Activated gamma-delta T cell treated with anti-CD3 and anti-CD28 coated beads, Interleukin-2, amount 50 U/mL, for 16 hours (primary cell): ENCODE data around the gene FGF14.
"Not testable (repeated sequence)": the region's sequence is repeated elsewhere in the genome, so short reads cannot be mapped to it uniquely, and the experiment has no call there.

Experiments
- DNase-seq: peaks from one replicate; pipeline ENCODE4 v3.0.0-alpha.2; 2020; ENCODE audit warnings: low read depth

FGF14 gene

DNA sequence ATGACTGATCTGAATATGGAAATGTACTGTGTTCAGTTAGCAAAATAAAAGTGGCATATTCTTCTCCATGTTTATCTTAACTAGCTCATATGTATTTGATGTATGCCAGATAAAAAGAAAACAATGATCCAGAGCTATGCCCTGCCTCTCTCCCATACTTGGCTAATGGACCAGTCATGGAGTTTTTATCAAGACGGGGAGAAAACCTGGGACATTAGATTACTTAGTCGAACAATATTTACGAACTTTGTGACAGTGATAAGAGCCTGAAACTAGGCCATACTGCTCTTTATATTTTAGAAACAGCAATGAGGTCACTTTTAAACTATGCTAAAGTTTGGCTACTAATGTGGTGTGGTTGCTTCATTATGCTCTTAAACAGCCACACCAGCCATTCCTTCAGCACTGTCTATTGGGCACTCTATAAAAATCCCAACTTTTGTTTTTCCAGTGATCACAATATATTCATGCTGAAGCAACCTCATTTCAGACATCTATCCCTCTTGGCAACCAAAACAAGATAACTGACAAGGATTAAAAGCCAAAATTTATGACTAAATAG is 265.0 kb downstream of the FGF14 start:
- no peak for DNase-seq

DNA sequence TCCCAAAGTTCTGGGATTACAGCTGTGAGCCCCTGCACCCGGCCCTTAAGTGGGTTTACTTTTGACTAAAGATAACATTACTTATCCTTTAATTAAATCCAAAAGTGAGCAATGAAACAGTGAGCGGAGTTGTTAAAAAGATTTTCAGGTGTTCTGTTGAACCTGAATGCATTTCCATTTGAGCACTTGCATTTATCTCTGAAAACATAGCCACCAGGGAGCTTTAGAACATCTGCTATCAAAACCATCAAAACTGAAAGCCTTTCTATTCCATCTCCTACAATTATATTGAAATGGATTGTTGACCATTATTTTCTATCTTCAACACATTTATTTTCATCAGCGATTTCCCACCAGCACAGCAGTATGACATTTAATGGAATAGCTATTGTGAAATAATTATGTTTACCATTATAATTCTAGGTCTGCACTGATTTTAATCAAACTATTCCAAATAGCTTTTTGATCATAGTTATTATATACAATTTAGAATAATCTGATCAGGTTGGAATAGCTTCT is 269.0 kb downstream of the FGF14 start:
- no peak for DNase-seq

DNA sequence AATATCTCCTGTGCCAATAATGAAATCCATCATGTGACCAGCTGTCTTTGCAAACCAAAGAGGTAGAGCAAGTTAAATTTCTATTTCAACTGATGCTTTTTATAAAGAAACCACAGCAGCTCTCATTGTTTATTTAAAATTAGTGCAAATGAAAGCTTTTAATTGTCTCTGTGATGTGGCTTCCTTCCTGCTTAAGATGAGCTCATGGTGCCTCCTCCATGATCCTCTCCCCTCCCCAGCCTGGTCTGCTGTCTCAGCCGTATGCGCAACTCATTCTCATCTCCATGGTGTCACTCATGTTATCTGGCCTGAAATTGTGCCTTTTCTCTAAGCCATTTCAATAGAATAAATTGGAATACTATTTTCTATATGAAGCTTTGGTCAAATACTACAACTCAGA is 270.6 kb downstream of the FGF14 start:
- DNase-seq: no peak

DNA sequence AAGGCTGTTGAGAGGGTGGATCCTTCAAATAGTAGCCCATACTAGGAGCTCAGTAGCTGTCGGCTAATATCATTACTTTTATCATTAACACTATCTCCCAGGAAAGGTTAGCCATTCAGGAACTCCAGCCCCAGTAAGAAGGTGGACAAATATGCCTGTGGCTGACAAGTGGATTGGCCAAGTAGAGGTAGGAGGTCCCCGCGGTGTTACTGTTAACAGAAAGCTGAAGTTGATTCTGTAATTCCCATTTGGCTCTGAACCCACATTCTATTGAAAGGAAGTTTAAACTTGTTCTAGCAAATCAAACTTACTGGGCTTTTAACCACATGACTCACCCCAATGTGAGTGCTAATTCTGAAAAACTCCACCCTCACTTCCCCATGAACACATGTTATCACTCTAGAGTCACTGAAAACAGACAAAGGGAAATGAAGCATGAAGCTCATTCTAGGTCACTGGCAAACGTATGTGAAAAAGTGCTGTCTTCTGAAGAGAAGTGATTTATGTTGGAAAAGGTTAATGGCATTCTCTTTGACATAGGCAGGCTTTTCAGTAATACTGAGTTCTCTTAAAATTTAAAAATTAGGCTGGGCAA is 273.5 kb downstream of the FGF14 start:
- DNase-seq: no peak

DNA sequence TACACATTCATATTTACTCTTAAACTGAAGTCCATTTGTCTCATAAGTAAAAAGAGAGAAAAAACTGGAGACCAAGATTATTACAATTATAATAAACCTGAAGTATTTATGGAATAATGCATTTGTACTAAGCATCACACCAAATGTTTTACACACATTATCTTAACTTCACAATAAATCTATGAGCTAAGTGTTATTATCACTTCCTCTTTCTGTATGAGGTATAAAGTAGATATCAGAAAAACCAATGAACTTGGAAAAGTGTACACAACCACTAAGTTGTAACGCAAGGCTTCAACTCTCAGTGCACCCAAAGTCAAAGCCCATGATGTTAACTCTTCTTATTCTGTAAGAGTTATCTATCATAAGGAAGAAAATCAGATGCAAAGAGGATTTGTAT is 274.7 kb downstream of the FGF14 start:
- no peak for DNase-seq

DNA sequence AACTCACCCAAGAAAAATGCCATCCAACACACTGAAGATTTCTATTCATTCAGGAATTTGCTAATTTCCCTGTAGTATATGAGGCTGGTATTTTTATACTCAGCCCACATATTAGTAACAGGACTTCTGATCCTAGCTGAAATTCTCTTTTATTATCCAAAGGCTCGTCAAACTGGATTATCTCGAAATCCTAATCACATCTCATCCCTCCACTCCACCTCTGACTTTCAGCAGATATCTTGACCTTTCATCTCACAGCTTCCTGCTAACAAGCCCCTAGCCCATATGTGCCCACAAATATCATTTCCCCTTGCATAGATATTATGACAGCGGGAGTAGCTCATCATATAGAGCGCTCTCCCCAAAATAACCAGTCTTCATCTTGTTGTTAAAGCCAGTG is 279.7 kb downstream of the FGF14 start:
- DNase-seq: no peak

DNA sequence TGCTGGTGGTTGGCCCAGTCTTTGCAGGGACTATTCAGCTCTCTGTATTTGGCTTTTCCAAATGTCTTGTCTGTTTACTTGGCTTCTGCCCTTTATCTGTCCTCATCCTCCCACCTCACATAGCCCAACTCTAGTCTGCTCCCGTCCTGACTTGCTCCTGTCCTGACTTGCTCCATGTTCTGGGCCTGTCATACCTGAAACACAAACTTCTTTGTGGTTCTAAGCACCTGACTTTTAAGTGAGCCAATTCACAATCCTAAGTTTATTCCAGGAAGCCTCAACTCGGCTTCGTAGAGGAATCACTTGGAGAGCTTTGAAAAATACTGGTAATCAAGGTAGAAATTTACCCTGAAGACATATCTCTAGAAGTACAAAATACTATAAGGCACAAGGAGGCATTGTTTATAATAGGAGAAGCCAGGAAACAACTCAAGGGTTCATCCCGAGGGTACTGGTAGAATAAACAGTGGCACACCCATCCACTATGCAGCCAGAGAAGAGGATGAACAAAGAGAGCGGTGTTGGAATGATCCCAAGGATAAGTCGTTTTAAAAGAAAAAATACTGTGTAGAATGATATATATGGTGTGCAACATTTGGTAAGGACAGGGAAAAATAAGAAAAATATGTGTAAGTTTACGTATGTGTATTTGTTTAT is 284.5 kb downstream of the FGF14 start:
- no peak for DNase-seq

DNA sequence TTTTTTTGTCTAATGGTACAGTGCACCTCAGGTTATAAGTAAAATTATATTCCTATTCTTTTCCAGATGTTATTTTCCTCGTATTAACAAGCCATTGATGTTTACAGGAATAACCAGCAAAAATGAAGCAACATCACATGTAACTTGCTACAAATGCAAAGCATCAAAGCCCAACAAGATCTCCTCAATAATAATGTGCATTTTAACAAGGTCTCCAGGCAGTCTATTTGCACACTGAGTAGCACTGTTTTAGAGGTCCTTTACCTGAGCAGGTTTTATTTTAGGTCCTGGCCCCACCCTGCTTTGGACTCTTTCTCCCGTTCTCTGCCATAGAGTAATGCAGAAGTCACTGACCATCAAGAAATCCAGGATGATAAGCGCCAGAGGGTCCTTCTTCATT is 298.4 kb downstream of the FGF14 start:
- no peak for DNase-seq

DNA sequence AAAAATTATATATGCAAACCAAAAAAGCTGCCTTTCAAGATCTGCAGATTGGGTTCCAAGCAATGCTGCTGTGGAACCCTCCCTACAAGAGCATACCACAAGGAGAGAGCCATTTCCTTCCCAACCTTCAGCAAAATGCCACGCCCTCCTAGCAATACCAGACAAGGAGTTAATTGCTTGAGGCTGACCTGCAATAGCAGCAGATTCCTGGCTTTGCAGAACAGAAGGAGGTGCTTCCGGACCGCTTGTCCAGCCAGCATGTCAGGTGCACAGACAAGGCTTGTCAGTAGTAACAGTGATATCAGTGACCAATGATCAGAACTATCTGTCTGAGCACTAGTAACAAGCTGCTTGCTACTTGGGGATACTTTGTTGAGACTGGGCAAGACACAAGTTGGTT is 301.6 kb downstream of the FGF14 start:
- DNase-seq: no peak

DNA sequence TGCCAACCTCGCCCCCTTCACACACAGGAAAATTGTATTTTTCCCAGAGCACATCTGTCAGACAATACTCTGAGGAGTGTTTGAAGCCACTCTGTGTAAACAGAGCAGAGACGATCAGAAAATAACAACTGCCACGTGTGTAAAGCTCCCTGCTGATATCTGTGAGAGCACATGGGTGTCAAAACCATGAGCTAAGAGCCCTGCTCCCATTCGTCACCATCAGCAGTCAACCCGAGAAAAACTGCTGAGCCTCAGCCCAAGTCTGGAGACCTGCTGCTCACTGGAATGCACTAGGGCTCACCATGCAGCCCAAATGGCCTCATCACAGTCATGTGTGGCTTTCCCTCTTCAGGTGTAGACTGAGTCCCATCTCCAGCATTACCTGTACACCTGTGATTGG is 304.1 kb downstream of the FGF14 start:
- no peak for DNase-seq

DNA sequence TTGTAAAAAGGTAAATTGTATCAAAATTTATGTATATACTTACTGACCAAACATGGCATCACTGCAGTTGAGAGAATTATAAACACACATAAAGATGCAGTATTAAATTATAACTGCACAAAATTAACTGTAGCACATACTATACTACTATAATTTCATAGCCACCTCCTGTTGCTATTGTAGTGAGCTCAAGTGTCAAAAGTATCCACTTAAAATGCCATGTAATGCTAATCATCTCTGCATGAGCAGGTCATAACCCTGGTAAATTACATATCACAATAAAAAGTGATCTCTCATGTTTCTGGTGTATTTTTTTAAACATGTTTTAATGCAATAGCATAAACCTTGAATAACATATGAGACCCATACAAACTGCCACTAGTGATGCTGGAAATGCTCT is 308.6 kb downstream of the FGF14 start:
- DNase-seq: not testable (repeated sequence)

DNA sequence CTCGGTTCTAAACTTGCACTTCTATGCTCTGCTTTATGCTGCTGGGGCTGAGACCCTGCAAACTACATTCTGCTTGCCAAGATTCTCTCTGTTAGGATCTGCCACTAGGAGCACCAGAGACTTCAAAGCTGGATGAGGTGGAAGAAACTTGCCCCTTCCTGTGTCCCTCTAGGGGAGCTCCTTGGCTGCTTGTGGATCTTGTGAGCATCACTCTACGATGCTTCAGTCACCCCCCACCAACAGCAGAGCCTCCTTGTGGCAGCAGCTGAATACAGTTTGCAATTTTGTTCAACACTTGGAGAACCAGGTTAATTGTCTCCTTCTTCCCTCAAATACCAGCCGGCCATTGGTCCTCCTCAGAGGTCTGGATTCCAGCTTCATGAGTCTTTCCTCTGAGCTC is 310.6 kb downstream of the FGF14 start:
- DNase-seq: no peak

DNA sequence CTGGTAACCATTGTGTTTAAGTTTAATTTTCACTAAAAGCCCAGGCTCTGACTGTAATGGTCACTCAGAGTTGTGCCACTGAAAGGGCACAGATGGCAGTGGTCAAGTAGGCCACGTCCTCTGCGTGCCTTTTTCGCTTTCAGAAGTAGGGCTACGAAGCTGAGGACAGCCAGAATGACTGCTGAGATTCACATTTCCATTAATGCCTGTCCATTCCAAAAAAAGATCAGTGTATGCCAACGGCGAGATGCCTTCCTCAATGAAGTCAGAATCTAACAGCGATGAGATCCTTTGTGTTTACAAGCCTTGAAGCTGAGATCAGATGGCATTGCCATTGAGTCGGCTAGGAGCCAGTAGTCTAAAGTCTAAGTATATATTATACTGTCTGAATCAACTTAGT is 311.3 kb downstream of the FGF14 start:
- DNase-seq: no peak

DNA sequence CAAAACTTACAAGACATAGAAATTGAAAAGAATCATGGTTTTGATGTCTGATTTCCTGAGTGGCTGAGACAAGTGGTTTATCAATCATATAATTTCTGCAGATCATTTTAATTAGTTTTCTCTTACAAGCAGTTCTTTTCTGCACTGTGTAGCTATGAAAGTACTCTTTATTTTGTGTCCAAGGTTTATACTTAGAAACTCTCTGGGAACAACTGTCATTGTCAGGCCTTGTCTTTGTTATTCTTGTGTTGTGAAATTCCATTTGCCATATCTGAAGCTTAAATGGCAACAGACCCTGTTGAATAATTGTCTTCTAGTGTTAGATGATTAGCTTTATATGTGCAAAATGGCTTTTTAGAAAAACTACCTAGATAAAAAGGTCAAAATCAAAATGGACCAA is 312.1 kb downstream of the FGF14 start:
- DNase-seq: no peak

DNA sequence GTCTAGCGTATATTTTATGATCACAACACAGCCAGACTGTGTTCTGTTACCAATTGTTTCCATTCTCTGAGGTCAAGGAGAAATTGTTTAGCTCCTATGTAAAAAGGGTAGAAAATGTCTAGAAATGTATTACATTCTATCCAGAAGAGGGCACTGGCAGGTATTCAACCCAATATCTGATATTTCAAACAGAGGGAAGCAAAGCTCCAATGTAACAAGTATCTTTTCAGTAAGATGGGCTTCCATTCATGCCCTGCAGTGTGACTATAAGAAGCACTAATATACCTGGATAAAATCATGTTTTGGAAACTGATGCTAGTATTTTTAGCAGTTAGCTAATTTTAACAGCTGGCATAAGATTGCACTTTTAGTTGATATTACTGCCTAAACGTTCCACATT is 312.7 kb downstream of the FGF14 start:
- DNase-seq: no peak

DNA sequence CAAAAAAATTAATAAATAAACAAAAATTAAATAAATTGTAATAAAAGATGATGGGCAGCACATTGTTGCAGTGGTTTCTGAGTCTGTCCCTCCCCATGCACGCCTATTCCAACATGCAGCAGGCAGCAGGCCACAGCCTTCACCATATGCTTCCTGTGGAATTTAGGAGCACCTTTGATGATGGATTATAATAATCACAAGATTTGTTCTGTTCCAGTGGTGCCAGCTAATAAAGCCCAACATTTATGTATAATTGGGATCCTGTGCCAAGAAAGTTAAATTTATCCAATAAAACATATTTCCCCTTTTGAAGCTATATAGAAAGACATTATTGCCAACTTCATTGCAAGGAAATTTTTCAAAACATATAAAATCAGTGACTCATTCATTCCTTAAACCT is 328.6 kb downstream of the FGF14 start:
- DNase-seq: no peak

DNA sequence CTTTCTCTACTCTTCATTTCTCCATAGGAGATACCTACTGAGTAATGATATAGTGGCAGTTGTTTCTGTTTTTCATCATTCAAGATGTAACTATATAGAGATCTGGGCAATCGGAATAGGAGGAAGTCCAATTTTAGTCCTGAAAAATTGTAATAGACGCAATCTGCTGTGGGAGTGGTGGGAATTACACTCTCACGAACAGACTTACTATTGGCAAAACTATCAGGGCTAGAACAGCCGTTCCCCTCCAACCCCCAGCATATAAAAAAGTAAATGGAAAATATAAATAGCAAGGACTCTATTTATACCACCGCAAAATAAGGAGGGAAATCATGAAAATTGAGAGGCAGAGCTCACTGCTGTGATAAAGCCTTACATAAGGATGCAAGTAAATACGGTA is 330.1 kb downstream of the FGF14 start:
- DNase-seq: no peak

DNA sequence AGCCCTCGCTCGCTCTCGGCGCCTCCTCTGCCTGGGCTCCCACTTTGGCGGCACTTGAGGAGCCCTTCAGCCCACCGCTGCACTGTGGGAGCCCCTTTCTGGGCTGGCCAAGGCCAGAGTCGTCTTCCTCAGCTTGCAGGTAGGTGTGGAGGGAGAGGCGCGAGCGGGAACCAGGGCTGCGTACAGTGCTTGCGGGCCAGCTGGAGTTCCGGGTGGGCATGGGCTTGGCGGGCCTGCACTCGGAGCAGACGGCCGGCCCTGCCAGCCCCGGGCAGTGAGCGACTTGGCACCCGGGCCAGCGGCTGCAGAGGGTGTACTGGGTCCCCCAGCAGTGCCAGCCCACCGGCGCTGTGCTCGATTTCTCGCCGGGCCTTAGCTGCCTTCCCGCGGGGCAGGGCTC is 333.5 kb downstream of the FGF14 start:
- not testable (repeated sequence) for DNase-seq

DNA sequence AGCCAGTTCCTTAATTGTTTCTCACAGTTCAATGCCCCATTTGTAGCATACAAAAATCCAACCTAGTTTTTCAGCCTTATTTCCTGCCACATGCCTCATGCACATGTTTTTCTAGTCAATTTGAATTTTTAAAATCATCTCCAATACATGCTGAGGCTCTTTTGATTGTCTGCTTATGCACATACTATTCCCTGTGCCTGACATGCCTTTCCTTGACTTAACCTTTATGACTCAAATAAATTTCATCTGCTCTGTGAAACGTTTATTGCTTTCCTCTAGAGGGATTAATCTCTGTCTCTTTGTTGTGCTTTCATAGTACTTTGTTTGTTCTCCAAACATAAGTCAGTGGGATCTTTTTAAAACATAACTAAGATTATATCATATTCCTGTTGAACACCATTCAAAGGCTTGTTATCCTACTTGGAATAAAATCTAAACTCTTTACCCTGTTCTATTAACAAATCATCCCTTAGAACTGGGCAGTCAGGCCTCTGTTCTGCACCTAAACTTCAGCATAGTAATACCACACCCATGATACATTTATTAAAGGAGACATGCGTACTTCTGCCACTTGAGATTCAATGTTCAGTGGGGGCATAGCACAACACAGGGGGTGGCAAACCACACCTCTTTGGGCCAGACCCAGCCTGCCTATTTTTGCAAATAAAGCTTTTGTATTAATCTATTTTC is 346.6 kb downstream of the FGF14 start:
- no peak for DNase-seq

DNA sequence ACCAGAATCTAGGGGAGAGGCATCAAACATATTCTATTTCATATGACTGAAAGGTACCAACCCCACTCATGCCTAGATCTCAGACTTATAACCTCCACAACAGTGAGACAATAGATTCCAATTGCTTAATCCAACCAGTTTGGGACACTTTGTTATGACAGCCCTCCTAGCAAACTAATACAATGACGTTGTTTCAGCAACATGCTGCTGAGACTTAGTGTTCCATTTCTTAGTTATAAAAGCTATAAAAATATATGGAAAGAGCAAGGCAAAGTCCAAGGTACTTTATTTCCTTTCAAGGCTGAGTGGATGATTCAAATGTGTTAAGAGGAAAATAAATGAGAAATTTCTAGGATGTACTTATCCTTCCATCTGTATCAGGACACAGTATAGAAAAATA is 352.0 kb downstream of the FGF14 start:
- DNase-seq: no peak

DNA sequence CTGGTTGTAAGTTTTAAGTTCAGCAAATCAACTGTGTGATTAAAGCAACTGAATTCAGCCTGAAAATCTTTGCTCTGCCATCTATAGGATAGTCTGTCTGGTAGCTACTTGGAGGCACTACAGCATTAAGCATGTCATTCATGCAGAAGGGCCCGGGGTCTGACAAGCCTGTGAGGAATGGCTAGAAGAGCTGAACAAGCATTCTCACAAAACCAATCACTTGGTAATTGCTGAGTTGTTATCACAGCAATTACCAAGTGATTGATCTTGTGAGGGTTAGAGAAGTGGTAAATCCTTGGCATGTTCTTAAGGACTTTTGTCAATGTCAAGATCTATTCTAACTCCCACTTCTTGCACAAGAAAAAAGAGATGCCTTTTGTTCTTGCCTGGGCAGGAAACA is 356.1 kb downstream of the FGF14 start:
- no peak for DNase-seq

DNA sequence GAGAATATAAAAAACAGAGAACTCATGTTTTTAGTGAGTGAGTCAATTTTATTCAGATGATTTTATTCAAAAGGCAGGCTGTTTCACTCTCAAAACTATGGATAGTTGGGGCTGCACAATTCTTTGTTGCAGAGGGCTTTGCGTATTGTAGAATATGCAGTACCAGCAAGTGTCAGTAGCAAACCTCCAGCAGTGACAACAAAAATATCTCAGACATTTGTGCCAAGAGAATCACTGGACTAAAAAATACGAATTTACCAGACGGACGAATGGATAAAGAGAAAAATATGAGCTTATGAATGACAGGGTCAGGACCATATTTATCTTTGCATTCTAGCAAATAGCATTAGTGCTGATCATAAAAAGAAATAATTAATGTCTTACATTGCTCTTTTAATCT is 359.1 kb downstream of the FGF14 start:
- no peak for DNase-seq

DNA sequence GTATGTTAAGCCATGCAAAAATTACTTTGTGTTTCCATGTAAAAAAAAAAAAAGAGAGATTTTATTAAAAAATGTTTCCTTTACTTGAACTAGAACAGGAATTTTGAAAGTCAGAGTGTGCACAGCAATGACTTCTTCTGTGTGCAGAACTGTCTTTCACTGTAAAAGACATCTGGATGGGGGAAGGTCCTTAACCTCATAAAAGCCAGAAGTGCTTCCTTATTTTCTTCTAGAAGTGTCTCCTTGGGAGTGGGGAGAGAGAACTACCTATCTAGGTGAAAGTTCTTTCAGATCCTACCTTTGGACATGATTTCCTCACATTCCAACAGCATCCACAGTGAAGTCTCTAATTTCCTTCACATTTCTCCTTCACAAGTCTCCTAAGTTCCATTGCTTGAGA is 360.3 kb downstream of the FGF14 start:
- DNase-seq: no peak
